AG04450 (cell line): ENCODE measurements around the gene MAPK8IP3. TPM values are rescaled to one million over a fixed set of nuclear protein-coding genes. Genes with fewer than 3 reads are reported as not detected.

Source experiments
- CTCF ChIA-PET: fragments of 300-600, 350-600 bp; formaldehyde crosslinking; extraction: SDS; loops from one replicate; lab custom pipeline; 2022; ENCODE audit warnings: antibody characterized with exemption, inconsistent platforms; lab: Charles Lee
- POLR2A ChIA-PET: fragments of 350-600 bp; formaldehyde crosslinking; extraction: SDS; loops from one replicate; lab custom pipeline; 2021; ENCODE audit warnings: antibody characterized with exemption, inconsistent platforms; lab: Yijun Ruan, JAX
- DNase-seq: peaks from one replicate; pipeline ENCODE4 v3.0.0-alpha.2; 2011; ENCODE audit warnings: low read depth, low spot score
- H3K27ac ChIP-seq: one replicate; pipeline ENCODE4 v1.5.1; 2012; ENCODE audit warnings: low read depth, low read length, control low read depth
- H3K27me3 ChIP-seq: one replicate; pipeline ENCODE4 v1.6.0; 2012; ENCODE audit warnings: low read length; ENCODE audit not compliant: control insufficient read depth, insufficient read depth
- H3K4me3 ChIP-seq: 2 replicates; pipeline ENCODE4 v1.5.1; 2011; ENCODE audit warnings: mild to moderate bottlenecking, low read depth, low read length, control low read depth
- H3K9me3 ChIP-seq: 2 replicates; pipeline ENCODE4 v1.5.1; 2012; ENCODE audit warnings: low read length; ENCODE audit not compliant: control insufficient read depth, insufficient read depth
- CTCF ChIP-seq: IDR thresholded peaks from 2 replicates; pipeline ENCODE4 v1.5.1; 2011; ENCODE audit warnings: low read depth, low read length, control low read depth, inconsistent platforms
- polyA plus RNA-seq: library from polyadenylated mRNA; depleted of rRNA; stranded (reverse); fragments of >200 nt; gene quantifications from 2 replicates; pipeline ENCODE4 v1.2.3, GENCODE V29; 2011

The MAPK8IP3 gene
- polyA plus RNA-seq, 1 experiment = 11.8 TPM

- ChIA-PET CTCF (no interaction called here), POLR2A (no interaction called here)
- DNase-seq = no peak
- Histone ChIP-seq H3K27ac (no peak overlapping the region), H3K27me3 (no peaks in the 10 kb centered on the region), H3K9me3 (no peaks in the 10 kb centered on the region; the same call in 1 of the 2 replicates), H3K4me3 (no peak overlapping the region)
- TF ChIP-seq CTCF = no peak
Measured at GRCh38 chr16:1757714-1758461, 51.9 kb downstream of the MAPK8IP3 start.

DNA sequence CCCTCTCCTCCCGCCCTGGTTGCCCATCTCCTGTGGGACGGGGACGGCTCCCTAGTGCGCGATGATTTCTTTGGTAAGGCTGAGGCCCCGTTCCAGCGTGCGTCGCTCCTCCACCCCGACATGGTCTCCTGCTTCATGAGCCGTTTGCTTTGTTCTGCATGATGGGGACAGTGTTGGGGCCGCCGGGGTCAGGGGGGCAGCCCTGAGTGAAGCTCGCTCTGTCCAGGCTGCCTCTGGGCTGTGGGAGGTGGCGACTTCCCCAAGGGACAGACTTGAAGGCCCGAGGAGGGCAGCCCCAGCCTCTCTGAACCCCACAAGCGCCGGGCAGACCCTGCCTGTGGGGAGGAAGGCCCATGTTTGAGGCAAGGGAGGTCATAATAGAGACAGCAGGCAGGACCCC lies 52.9 kb downstream of the MAPK8IP3 start:
- no peak overlapping the region for H3K4me3 ChIP-seq
- POLR2A ChIA-PET = no interaction called here
- no peaks in the 10 kb centered on the region; the same call in 1 of the 2 replicates for H3K9me3 ChIP-seq
- no peak for DNase-seq
- H3K27me3 ChIP-seq = no peaks in the 10 kb centered on the region
- no peak overlapping the region for H3K27ac ChIP-seq
- CTCF ChIA-PET = no interaction called here
- no peak for TF ChIP-seq CTCF

DNA sequence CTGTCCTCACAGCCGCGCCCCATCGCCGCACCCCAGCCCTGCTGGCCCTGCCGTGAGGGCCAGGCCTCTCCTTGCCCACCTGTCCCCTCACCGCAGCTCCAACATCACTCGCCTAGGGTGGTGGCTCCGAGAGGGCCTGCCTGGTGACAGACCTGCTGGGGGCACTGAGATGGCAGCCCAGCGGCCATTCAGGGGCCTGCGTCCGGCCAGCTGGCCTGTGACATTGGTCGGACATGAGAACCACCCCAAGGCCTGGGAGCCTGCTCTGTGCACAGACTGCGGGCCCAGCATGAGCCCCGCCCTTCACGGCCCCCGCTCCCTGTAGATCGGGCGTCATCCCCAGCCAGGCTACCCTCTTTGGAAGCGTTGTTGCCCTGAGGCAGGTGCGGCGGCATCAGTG lies 53.5 kb downstream of the MAPK8IP3 start:
- Histone ChIP-seq H3K27ac (no peak overlapping the region), H3K27me3 (no peaks in the 10 kb centered on the region), H3K4me3 (no peak overlapping the region), H3K9me3 (no peaks in the 10 kb centered on the region; the same call in 1 of the 2 replicates)
- CTCF ChIA-PET = no interaction called here
- no peak for DNase-seq
- no peak for TF ChIP-seq CTCF
- POLR2A ChIA-PET = no interaction called here

DNA sequence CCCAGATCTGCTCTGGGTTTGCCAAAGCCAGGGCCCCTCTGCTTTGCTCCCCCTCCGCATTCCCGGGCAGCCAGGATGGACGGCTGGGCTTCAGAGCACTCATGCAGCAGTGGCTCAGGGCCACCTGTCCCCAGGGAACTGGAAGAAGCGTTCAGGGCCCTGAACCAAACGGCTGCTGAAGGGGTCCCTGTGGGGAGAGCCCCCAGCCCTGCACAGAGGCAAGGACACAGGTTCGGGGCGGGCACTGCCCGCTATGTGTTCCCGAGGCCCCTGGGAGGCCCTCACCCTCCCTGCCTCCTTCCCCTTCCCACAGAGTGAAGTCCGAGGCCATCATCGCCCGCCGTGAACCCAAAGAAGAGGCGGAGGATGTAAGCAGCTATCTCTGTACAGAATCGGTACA lies 54.9 kb downstream of the MAPK8IP3 start:
- Histone ChIP-seq H3K27me3 (no peaks in the 10 kb centered on the region), H3K27ac (no peak overlapping the region), H3K9me3 (no peaks in the 10 kb centered on the region; the same call in 1 of the 2 replicates), H3K4me3 (no peak overlapping the region)
- no peak for DNase-seq
- ChIA-PET POLR2A (no interaction called here), CTCF (no interaction called here)
- TF ChIP-seq CTCF = no peak

GRCh38 chr16:1761751-1762150 lies 55.8 kb downstream of the MAPK8IP3 start:
- POLR2A ChIA-PET = interaction anchor here (0.5 kb wide), 1 partner anchor 150 kb away, joined by 3 read pairs; the partner anchor contains the start of genes CRAMP1 and IFT140
- Histone ChIP-seq H3K9me3 (no peaks in the 10 kb centered on the region; the same call in 1 of the 2 replicates), H3K27me3 (no peaks in the 10 kb centered on the region), H3K27ac (no peak overlapping the region), H3K4me3 (no peak overlapping the region)
- DNase-seq = no peak
- TF ChIP-seq CTCF = no peak
- CTCF ChIA-PET = no interaction called here
